C1 segment of cervical spinal cord (tissue), 14 donors: ENCODE data around the gene RDH5.
"Not testable (repeated sequence)": the region's sequence is repeated elsewhere in the genome, so short reads cannot be mapped to it uniquely, and the experiment has no call there.

ENCODE experiments used
- DNase-seq, 14 donors: peaks; one replicate each; lab custom pipeline; 2025; lab: John Stamatoyannopoulos, UW

Gene RDH5

DNA sequence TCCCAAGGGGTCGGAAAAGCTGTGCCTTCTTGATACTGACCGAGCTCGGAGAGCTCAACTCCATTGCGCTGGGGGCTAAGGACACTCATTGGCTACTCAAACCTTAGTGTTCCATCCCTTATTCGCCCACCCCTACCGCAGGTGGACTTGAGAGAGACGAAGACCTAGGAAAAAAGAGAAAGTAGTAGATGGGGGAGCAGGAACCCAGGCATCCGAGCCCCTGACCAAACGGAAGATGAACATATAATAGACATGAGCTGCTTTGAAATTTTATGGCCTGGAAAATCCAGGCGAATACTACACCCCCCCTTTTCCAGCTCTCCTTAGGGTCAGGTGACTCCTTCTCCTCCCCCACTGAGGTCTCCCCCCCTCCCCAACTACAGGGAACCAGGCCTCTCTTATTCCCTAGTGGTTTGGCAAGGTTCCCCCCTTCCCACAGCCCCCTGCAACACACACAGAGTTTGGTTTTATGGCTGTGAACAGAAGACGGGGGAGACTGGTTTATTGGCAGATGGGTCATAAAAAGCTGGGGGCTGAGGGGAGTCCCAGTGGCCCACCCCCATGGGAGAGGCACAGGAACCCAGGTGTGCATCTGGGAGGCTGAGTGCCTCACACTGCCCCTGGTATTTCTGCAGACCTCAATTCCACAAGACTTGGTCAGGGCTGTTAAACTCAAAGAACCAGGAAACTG, 24.3 kb downstream of the RDH5 start:
- DNase-seq: peak in 1 of 14 donors; percentile 35

GRCh38 chr12:55745361-55746173, 25.4 kb downstream of the RDH5 start:
- peak in 4 of 14 donors; percentile 11 to 37 (median 28) for DNase-seq

GRCh38 chr12:55746174-55746912, 26.1 kb downstream of the RDH5 start:
- peak in 1 of 14 donors; percentile 6 for DNase-seq

DNA sequence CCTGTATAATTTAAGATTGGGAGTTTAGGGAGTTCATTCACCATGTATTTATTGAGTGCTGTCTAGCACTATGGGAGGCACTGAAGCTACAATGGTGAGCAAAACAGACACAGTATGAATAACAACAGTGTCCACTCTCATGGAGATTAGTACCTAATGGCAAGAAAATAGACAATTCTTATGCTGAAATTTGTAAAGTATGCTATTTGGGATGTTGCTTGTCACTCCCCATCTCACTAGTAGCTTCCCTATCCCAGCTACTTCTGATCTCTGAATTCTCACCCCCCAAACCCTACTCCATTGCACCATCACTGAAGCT, 26.7 kb downstream of the RDH5 start:
- no peak for DNase-seq

DNA sequence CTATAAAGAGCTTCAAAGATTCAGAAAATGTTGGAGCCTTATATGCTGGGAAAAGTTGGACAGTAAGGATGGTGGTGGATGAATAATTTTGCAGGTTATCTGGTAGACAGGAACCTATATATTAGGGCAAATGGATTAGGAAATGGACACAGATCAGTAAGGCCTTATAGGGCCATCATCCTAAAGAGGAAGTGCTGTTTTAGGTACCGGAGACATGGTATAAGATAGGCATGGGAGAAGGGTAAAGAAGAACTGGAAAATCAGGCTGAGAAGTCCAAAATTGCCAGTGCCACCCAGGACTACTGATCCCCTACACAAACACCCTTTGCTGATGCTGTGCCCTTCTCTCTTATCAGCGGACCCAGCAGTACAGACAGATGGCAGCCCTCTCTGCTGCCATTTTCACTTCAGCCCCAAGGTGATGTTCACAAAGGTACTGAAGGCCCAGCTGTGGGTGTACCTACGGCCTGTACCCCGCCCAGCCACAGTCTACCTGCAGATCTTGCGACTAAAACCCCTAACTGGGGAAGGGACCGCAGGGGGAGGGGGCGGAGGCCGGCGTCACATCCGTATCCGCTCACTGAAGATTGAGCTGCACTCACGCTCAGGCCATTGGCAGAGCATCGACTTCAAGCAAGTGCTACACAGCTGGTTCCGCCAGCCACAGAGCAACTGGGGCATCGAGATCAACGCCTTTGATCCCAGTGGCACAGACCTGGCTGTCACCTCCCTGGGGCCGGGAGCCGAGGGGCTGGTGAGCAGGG, 28.2 kb downstream of the RDH5 start:
- no peak for DNase-seq

GRCh38 chr12:55755246-55755645, 35.1 kb downstream of the RDH5 start:
- DNase-seq: no peak

GRCh38 chr12:55757701-55758100, 37.5 kb downstream of the RDH5 start:
- DNase-seq: no peak

GRCh38 chr12:55758575-55758974, 38.4 kb downstream of the RDH5 start:
- not testable (repeated sequence) for DNase-seq

DNA sequence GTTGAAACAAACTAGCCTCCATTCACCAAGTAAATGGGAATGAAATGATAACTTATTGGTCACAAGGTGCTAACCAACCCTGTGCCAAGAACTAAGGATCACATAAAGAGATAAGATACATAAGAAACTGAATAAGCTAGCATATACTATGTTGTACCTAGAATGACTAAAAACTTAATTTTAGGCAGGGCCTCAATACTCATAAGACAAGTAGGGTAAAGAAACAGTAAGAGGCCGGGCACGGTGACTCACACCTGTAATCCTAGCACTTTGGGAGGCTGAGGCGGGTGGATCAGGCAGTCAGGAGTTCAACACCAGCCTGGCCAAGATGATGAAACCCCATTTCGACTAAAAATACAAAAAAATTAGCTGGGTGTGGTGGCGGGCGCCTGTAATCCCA, 40.5 kb downstream of the RDH5 start:
- no peak for DNase-seq

- DNase-seq: peak in 1 of 14 donors; percentile 80
Measured at GRCh38 chr12:55762646-55763045, 42.5 kb downstream of the RDH5 start.

DNA sequence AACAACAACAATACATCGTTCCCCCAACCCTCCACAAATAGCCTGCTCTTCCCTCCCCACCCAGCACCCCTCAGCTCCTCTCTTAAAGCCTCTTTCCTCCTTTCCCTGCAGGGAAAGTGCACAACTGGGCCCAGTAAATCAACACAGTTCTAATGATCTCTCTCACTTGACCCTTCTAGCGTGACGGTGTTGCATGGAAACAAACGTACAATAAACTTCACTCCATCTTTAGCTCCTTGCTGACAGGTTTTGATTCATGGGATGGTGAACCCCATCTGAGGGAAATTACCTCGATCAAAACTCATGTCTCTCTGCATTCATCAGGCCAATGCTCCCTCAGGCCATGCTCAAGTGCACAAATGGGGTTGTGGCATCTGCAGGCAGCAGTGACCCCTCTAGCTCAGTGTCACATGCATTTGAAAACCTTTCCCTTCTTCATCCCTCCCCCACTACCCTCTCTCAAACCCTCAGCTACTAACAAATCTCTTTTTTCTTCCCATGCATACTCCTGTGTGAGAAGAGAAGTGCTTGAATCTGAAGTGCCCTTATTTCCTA, 45.6 kb downstream of the RDH5 start:
- DNase-seq: no peak

GRCh38 chr12:55767156-55767555, 47.0 kb downstream of the RDH5 start:
- no peak for DNase-seq

DNA sequence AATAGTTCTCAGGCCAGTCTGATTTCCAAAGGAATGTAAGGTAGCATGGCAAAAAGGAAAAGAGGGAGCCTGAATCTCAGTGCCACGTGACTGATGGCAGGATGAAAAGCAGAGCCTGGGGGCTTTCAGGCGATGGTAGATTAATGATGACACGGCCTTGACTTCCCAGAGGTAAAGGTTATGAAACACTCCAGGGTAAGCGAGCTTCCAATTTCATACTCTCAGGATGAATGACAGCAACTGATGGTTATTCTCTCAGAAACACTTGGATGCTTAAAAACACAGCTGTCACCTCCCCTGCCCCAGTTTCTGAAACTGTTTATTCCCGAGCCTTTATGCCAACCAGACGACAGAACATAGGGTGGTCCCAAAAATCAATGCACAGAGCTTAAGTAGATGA, 51.5 kb downstream of the RDH5 start:
- no peak for DNase-seq
